ENCODE data around the gene SLC30A1.

- TF ChIP-seq CTCF (IDR thresholded peaks at IDR 0.05 in 2 of 3, conservative IDR thresholded peaks at IDR 0.05 in 1 of 3; ENCODE audit: control insufficient read depth in 2 of 3, extremely low read depth in 1 of 3, insufficient read depth in 1 of 3, low read depth in 3 of 3, low read length in 3 of 3): no peak
- no peak for TF ChIP-seq EP300 (IDR thresholded peaks at IDR 0.05; ENCODE audit: borderline replicate concordance in 1 of 2, control insufficient read depth in 1 of 2, low read depth in 2 of 2, low read length in 2 of 2)
- no peak for TF ChIP-seq JUNB (IDR thresholded peaks at IDR 0.05)
- no peak for TF ChIP-seq ZNF274 (IDR thresholded peaks at IDR 0.05; ENCODE audit: insufficient read depth, insufficient read length)
- TF ChIP-seq REST (IDR thresholded peaks at IDR 0.05; ENCODE audit: low read depth, low read length): no peak
- TF ChIP-seq ZBTB11 (CRISPR knock-in tag; IDR thresholded peaks at IDR 0.05): no peak
- no peak for TF ChIP-seq PAX8 (IDR thresholded peaks at IDR 0.05)
- no peak for TF ChIP-seq SPI1 (IDR thresholded peaks at IDR 0.05; ENCODE audit: borderline replicate concordance, insufficient read depth, low read depth, low read length)
- no peak for TF ChIP-seq MTA3 (IDR thresholded peaks at IDR 0.05; ENCODE audit: borderline replicate concordance, low read length)
- no peak for TF ChIP-seq POLR2AphosphoS5 (IDR thresholded peaks at IDR 0.05; ENCODE audit: low read length)
Observed at GRCh38 chr1:211546543-211546942, 32.4 kb downstream of the SLC30A1 start.
